ENCODE results near the gene GJA3.

The GJA3 gene

DNA sequence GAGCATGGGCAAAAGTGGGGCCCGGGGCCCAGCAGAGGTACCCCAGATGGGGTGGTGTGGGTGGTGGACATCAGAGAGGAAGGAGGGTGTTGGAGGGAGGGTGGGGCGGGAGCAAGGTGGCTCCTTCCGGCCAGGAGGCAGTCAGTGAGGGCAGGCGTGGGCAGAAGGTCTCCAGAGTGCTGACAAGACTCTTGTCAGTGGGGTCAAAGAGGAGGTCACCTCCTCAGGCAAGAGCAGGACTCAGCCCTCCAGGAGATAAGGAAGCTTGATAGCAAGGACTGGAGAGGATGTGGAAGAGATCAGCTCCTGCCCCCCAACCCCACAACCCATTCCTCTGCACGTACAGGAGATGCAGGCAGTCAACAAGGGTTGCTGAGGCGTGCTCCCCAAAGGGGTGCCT, 9.8 kb downstream of the GJA3 start:
- ChIA-PET POLR2A (no interaction called here), CTCF (no interaction called here)
- H3K4me1 ChIP-seq (ENCODE audit: control extremely low read depth in 1 of 4, control insufficient read depth in 4 of 4, insufficient read depth in 4 of 4, low read length in 3 of 4), result no peaks in the 10 kb centered on the region
- H3K27me3 ChIP-seq (replicated peaks in 2 of 5; ENCODE audit: control insufficient read depth in 4 of 5, insufficient read depth in 5 of 5, low read length in 4 of 5), result peaks cover 7 to 34% (median 24%) of the 10 kb centered on the region in 5 experiments
- WGBS (ENCODE audit: insufficient coverage), result 81% methylated on average over 6 of the region's 6 CpGs
- DNase-seq, result no peak
- no peak overlapping the region for H3K27ac ChIP-seq (ENCODE audit: insufficient read depth in 1 of 2, low read depth in 1 of 2, low read length in 2 of 2, poor library complexity in 1 of 2, severe bottlenecking in 2 of 2)
- no peaks in the 10 kb centered on the region for H3K36me3 ChIP-seq (ENCODE audit: control insufficient read depth in 4 of 4, insufficient read depth in 4 of 4, low read length in 3 of 4)
- peaks cover 0 to 3% (median 0%) of the 10 kb centered on the region in 5 experiments for H3K9me3 ChIP-seq (ENCODE audit: control extremely low read depth in 1 of 5, control insufficient read depth in 4 of 5, insufficient read depth in 2 of 5, low read depth in 1 of 5, low read length in 4 of 5)
- H3K4me3 ChIP-seq (ENCODE audit: control insufficient read depth in 1 of 7, extremely low read depth in 1 of 7, insufficient read depth in 4 of 7, low read depth in 2 of 7, low read length in 6 of 7), result no peak overlapping the region

DNA sequence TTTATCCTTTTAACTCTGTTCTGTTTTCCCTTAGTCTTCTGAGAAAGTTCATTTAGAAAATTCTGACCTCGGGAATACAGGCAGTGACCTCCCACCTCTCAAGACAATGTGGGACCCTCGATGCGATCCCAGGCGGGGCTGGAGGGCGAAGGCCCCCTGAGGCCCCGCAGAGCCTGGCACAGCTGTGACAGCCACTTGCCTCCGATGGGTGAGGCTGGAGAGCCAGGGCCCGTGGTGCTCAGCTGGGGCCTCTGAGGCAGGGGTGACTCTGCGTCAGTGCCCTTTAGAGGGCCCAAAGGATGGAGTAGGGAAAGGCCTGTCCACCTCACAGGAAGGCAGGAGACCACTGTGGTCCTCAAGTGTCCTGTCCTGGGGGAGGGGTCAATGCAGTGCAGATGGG, 10.3 kb downstream of the GJA3 start:
- ChIA-PET POLR2A (no interaction called here), CTCF (interaction anchor here (0.9 kb wide), 1 partner anchor 15 kb away, joined by 3 read pairs; no protein-coding TSS in a partner anchor)
- H3K36me3 ChIP-seq (ENCODE audit: control insufficient read depth in 4 of 4, insufficient read depth in 4 of 4, low read length in 3 of 4), result no peaks in the 10 kb centered on the region
- H3K9me3 ChIP-seq (ENCODE audit: control extremely low read depth in 1 of 5, control insufficient read depth in 4 of 5, insufficient read depth in 2 of 5, low read depth in 1 of 5, low read length in 4 of 5), result peaks cover 0 to 3% (median 0%) of the 10 kb centered on the region in 5 experiments
- no peaks in the 10 kb centered on the region for H3K4me1 ChIP-seq (ENCODE audit: control extremely low read depth in 1 of 4, control insufficient read depth in 4 of 4, insufficient read depth in 4 of 4, low read length in 3 of 4)
- H3K27me3 ChIP-seq (replicated peaks in 2 of 5; ENCODE audit: control insufficient read depth in 4 of 5, insufficient read depth in 5 of 5, low read length in 4 of 5), result peaks cover 4 to 34% (median 27%) of the 10 kb centered on the region in 5 experiments
- DNase-seq, result no peak
- no peak overlapping the region for H3K27ac ChIP-seq (ENCODE audit: insufficient read depth in 1 of 2, low read depth in 1 of 2, low read length in 2 of 2, poor library complexity in 1 of 2, severe bottlenecking in 2 of 2)
- H3K4me3 ChIP-seq (ENCODE audit: control insufficient read depth in 1 of 7, extremely low read depth in 1 of 7, insufficient read depth in 4 of 7, low read depth in 2 of 7, low read length in 6 of 7), result no peak overlapping the region
- 97% methylated on average over 9 of the region's 9 CpGs for WGBS (ENCODE audit: insufficient coverage)

DNA sequence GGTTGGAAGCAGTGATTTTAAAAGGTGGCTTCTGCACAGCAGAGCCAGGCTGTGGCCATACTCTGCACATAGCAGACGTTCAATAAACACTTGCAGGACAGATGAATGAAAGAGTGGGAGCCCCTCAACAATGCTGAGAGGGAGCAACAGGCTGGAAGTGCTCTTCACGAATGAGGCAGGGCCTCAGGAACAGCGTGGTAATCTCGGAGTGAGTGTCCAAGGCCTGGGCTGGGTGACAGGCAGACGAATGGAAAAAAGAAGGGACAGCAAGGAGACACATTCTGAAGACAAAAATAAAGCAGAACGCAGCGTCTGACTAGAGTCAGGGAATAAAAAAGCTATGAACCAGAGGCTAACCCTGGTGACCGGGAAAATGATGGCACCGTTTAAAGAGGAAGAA, 11.1 kb downstream of the GJA3 start:
- no peak overlapping the region for H3K27ac ChIP-seq (ENCODE audit: insufficient read depth in 1 of 2, low read depth in 1 of 2, low read length in 2 of 2, poor library complexity in 1 of 2, severe bottlenecking in 2 of 2)
- POLR2A ChIA-PET, result no interaction called here
- DNase-seq, result no peak
- CTCF ChIA-PET, result interaction anchor here (0.9 kb wide), 2 partner anchors 12 to 14 kb away, joined by 3 to 4 read pairs; no protein-coding TSS in a partner anchor
- no peaks in the 10 kb centered on the region for H3K36me3 ChIP-seq (ENCODE audit: control insufficient read depth in 4 of 4, insufficient read depth in 4 of 4, low read length in 3 of 4)
- H3K4me1 ChIP-seq (ENCODE audit: control extremely low read depth in 1 of 4, control insufficient read depth in 4 of 4, insufficient read depth in 4 of 4, low read length in 3 of 4), result no peaks in the 10 kb centered on the region
- peaks cover 0 to 3% (median 0%) of the 10 kb centered on the region in 5 experiments for H3K9me3 ChIP-seq (ENCODE audit: control extremely low read depth in 1 of 5, control insufficient read depth in 4 of 5, insufficient read depth in 2 of 5, low read depth in 1 of 5, low read length in 4 of 5)
- peaks cover 2 to 34% (median 26%) of the 10 kb centered on the region in 5 experiments for H3K27me3 ChIP-seq (replicated peaks in 2 of 5; ENCODE audit: control insufficient read depth in 4 of 5, insufficient read depth in 5 of 5, low read length in 4 of 5)
- WGBS (ENCODE audit: insufficient coverage), result 92% methylated on average over 9 of the region's 9 CpGs
- no peak overlapping the region for H3K4me3 ChIP-seq (ENCODE audit: control insufficient read depth in 1 of 7, extremely low read depth in 1 of 7, insufficient read depth in 4 of 7, low read depth in 2 of 7, low read length in 6 of 7)

DNA sequence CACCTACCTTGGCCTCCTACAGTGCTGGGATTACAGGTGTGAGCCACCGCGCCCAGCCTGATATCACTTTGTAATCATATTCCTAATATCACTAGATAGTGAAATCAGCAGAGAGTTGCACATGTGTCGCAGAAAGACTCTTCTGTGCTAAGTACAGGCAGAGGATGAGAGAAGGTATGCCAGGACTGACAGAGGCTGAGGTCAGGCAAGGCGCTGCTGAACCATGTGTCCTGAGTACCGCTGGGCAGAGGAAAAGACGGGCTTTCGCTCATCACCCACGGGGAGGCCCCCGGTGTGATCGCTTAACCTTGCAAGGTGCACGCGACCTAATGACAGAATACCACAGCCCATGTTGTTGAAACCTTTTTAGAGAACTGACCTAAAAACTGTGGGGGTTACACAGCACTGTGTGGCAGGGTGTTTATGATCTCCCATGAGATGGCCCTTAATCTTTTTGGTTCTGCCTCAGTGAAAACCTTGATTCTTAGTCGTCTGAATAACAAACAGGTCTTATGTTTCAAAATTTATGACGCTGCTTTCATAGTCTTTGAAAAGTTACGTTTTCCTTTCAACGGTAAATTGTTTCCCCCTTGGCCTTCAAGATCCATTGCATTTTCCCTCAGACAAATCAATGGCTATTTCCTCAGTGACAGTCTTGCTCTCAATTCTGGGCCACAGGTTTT, 12.2 kb downstream of the GJA3 start:
- ChIA-PET POLR2A (no interaction called here), CTCF (no interaction called here)
- no peak overlapping the region for H3K27ac ChIP-seq (ENCODE audit: insufficient read depth in 1 of 2, low read depth in 1 of 2, low read length in 2 of 2, poor library complexity in 1 of 2, severe bottlenecking in 2 of 2)
- peaks cover 2 to 39% (median 30%) of the 10 kb centered on the region in 5 experiments for H3K27me3 ChIP-seq (replicated peaks in 2 of 5; ENCODE audit: control insufficient read depth in 4 of 5, insufficient read depth in 5 of 5, low read length in 4 of 5)
- DNase-seq, result no peak
- H3K36me3 ChIP-seq (ENCODE audit: control insufficient read depth in 4 of 4, insufficient read depth in 4 of 4, low read length in 3 of 4), result no peaks in the 10 kb centered on the region
- H3K9me3 ChIP-seq (ENCODE audit: control extremely low read depth in 1 of 5, control insufficient read depth in 4 of 5, insufficient read depth in 2 of 5, low read depth in 1 of 5, low read length in 4 of 5), result peaks cover 0 to 3% (median 0%) of the 10 kb centered on the region in 5 experiments
- 96% methylated on average over 14 of the region's 16 CpGs for WGBS (ENCODE audit: insufficient coverage)
- no peak overlapping the region for H3K4me3 ChIP-seq (ENCODE audit: control insufficient read depth in 1 of 7, extremely low read depth in 1 of 7, insufficient read depth in 4 of 7, low read depth in 2 of 7, low read length in 6 of 7)
- no peaks in the 10 kb centered on the region for H3K4me1 ChIP-seq (ENCODE audit: control extremely low read depth in 1 of 4, control insufficient read depth in 4 of 4, insufficient read depth in 4 of 4, low read length in 3 of 4)

DNA sequence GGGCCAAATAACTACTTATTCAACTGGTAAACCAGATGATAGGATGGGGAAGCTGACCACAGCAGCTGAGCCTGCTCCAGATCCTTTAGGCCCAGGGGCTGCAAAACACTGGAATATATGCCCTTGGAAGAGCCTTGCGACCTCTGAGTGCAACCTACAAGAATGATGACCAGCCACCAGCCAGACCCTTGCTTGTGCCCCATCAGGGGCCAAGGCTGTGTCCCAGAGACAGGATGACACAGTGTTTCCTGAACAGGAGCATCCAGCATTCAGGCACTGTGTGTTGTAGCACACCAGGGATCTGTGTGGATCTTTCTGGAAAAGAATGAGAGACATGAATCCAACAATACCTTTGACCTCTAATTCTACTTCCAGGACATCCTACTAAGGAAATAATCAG, 14.5 kb downstream of the GJA3 start:
- Histone ChIP-seq H3K4me3 (ENCODE audit: control insufficient read depth in 1 of 7, extremely low read depth in 1 of 7, insufficient read depth in 4 of 7, low read depth in 2 of 7, low read length in 6 of 7) (no peak overlapping the region), H3K9me3 (ENCODE audit: control extremely low read depth in 1 of 5, control insufficient read depth in 4 of 5, insufficient read depth in 2 of 5, low read depth in 1 of 5, low read length in 4 of 5) (no peaks in the 10 kb centered on the region), H3K27ac (ENCODE audit: insufficient read depth in 1 of 2, low read depth in 1 of 2, low read length in 2 of 2, poor library complexity in 1 of 2, severe bottlenecking in 2 of 2) (no peak overlapping the region), H3K4me1 (ENCODE audit: control extremely low read depth in 1 of 4, control insufficient read depth in 4 of 4, insufficient read depth in 4 of 4, low read length in 3 of 4) (peaks cover 0 to 11% (median 5%) of the 10 kb centered on the region in 4 experiments), H3K27me3 (replicated peaks in 2 of 5; ENCODE audit: control insufficient read depth in 4 of 5, insufficient read depth in 5 of 5, low read length in 4 of 5) (peaks cover 2 to 59% (median 42%) of the 10 kb centered on the region in 5 experiments), H3K36me3 (ENCODE audit: control insufficient read depth in 4 of 4, insufficient read depth in 4 of 4, low read length in 3 of 4) (no peaks in the 10 kb centered on the region)
- no peak for DNase-seq
- ChIA-PET CTCF (interaction anchor here (1.4 to 1.9 kb wide), 2 partner anchors 19 to 49 kb away, joined by 3 to 6 read pairs; no protein-coding TSS in a partner anchor), POLR2A (no interaction called here)
- 100% methylated on average over 1 of the region's 1 CpG for WGBS (ENCODE audit: insufficient coverage)

DNA sequence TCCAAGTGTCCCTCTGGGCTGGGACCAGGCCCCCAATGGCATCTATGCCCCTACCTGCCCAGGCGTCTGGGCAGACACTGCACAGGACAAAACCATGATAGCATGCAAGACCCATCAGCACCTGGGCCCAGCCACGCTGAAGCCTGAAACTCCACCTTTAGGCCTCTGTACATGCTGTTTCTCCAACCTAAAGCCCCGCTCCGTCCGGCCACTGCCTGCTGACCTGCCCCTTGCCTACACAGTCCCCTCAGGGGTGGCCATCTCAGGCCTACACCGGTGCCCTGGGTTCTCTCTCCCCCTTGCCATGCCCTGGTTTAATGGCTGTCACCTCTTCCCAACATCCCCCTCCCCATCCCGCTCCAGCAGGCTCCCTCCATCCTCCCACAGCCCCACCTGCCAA, 15.3 kb downstream of the GJA3 start:
- H3K4me1 ChIP-seq (ENCODE audit: control extremely low read depth in 1 of 4, control insufficient read depth in 4 of 4, insufficient read depth in 4 of 4, low read length in 3 of 4), result peaks cover 0 to 11% (median 5%) of the 10 kb centered on the region in 4 experiments
- H3K27me3 ChIP-seq (replicated peaks in 2 of 5; ENCODE audit: control insufficient read depth in 4 of 5, insufficient read depth in 5 of 5, low read length in 4 of 5), result peaks cover 2 to 66% (median 42%) of the 10 kb centered on the region in 5 experiments
- WGBS (ENCODE audit: insufficient coverage), result 98% methylated on average over 7 of the region's 7 CpGs
- H3K9me3 ChIP-seq (ENCODE audit: control extremely low read depth in 1 of 5, control insufficient read depth in 4 of 5, insufficient read depth in 2 of 5, low read depth in 1 of 5, low read length in 4 of 5), result no peaks in the 10 kb centered on the region
- H3K27ac ChIP-seq (ENCODE audit: insufficient read depth in 1 of 2, low read depth in 1 of 2, low read length in 2 of 2, poor library complexity in 1 of 2, severe bottlenecking in 2 of 2), result no peak overlapping the region
- H3K36me3 ChIP-seq (ENCODE audit: control insufficient read depth in 4 of 4, insufficient read depth in 4 of 4, low read length in 3 of 4), result no peaks in the 10 kb centered on the region
- POLR2A ChIA-PET, result no interaction called here
- CTCF ChIA-PET, result interaction anchor here (1.4 kb wide), 1 partner anchor 18 kb away, joined by 3 read pairs; no protein-coding TSS in a partner anchor
- H3K4me3 ChIP-seq (ENCODE audit: control insufficient read depth in 1 of 7, extremely low read depth in 1 of 7, insufficient read depth in 4 of 7, low read depth in 2 of 7, low read length in 6 of 7), result no peak overlapping the region
- DNase-seq, result no peak

DNA sequence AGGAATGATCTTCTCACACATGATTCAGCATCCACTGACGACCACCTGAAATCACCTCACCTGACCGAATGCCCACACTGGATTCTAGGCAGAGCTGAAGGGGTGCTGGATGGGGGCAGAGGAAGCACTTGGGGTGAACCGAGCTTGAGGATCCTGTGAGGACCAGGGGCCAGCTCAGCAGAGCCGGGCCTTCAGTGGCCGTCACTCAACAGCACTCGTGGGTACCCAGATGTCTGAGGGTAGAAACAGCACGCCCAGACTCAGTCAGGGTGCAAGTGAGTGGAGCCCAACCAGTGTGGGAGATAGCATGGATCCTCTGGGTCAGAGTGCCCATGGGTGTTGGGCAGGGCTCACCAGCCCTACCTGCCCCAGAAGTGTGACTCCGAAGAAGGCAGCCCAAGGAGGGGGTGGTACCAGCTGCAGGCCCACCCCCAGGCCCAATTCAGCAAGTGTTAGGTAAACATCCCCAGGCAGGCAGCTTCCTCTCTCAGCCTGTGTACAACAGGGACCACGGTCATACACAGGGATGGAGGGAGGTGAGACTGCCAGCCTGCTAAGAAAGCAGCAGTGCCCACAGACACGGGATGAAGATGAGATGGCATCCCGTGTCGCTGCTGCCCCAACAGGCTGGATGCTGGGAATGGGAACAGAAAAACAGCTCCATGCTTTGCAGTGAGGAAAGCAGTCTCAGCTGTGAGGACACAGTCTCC, 16.6 kb downstream of the GJA3 start:
- POLR2A ChIA-PET, result no interaction called here
- no peak overlapping the region for H3K4me3 ChIP-seq (ENCODE audit: control insufficient read depth in 1 of 7, extremely low read depth in 1 of 7, insufficient read depth in 4 of 7, low read depth in 2 of 7, low read length in 6 of 7)
- H3K4me1 ChIP-seq (ENCODE audit: control extremely low read depth in 1 of 4, control insufficient read depth in 4 of 4, insufficient read depth in 4 of 4, low read length in 3 of 4), result peaks cover 0 to 11% (median 5%) of the 10 kb centered on the region in 4 experiments
- no peak overlapping the region for H3K27ac ChIP-seq (ENCODE audit: insufficient read depth in 1 of 2, low read depth in 1 of 2, low read length in 2 of 2, poor library complexity in 1 of 2, severe bottlenecking in 2 of 2)
- CTCF ChIA-PET, result interaction anchor here (1.1 to 1.6 kb wide), 3 partner anchors 10 to 16 kb away, joined by 3 to 4 read pairs (median 4); no protein-coding TSS in a partner anchor
- no peak for DNase-seq
- peaks cover 5 to 70% (median 46%) of the 10 kb centered on the region in 5 experiments for H3K27me3 ChIP-seq (replicated peaks in 2 of 5; ENCODE audit: control insufficient read depth in 4 of 5, insufficient read depth in 5 of 5, low read length in 4 of 5)
- 89% methylated on average over 12 of the region's 12 CpGs for WGBS (ENCODE audit: insufficient coverage)
- no peaks in the 10 kb centered on the region for H3K36me3 ChIP-seq (ENCODE audit: control insufficient read depth in 4 of 4, insufficient read depth in 4 of 4, low read length in 3 of 4)
- H3K9me3 ChIP-seq (ENCODE audit: control extremely low read depth in 1 of 5, control insufficient read depth in 4 of 5, insufficient read depth in 2 of 5, low read depth in 1 of 5, low read length in 4 of 5), result no peaks in the 10 kb centered on the region

All from common myeloid progenitor, CD34-positive (primary cell).